K562 (cell line): Measurements from ENCODE around the gene COL1A1. TPM values are rescaled to one million over a fixed set of nuclear protein-coding genes. Genes with fewer than 3 reads are reported as not detected.

Experiments
- PPARD ChIP-seq: fragments of 250-450 bp; sonication (Bioruptor Pico); IDR thresholded peaks from 2 replicates; pipeline ENCODE4 v1.8.0; 2022; ENCODE audit warnings: inconsistent platforms, mild to moderate bottlenecking, moderate library complexity
- SAP30 ChIP-seq: fragments of 200-600 bp; sonication (generic); IDR thresholded peaks from 2 replicates; pipeline ENCODE4 v1.6.1; 2012; ENCODE audit warnings: borderline replicate concordance, low read depth, mild to moderate bottlenecking, moderate library complexity, low read length, control low read depth, inconsistent platforms; ENCODE audit not compliant: insufficient read depth, poor library complexity, severe bottlenecking
- SMAD4 ChIP-seq: fragments of 250-450 bp; sonication (Bioruptor Pico); conservative IDR thresholded peaks from 2 replicates; pipeline ENCODE4 v1.8.0; 2021; ENCODE audit warnings: inconsistent platforms, mild to moderate bottlenecking, moderate library complexity
- polyA plus RNA-seq, 8 experiments: library from polyadenylated mRNA; depleted of rRNA in 4 of 8; stranded (reverse) in 5 of 8; unstranded in 3 of 8; fragments of >200 nt; fragmentation: Nextera tagmentation in 2 of 8; fragmentation: Illumina TruSeq in 1 of 8; extraction: Ambion mirVana in 2 of 8; extraction: Trizol in 1 of 8; gene quantifications; 2 replicates each; pipeline versions ENCODE4 v1.2.1 to v1.2.3, GENCODE V29; 2011 to 2014; ENCODE audit warnings: inconsistent platforms in 1 of 8, missing spikeins in 1 of 8
- total RNA-seq, 7 experiments: library from RNA; depleted of rRNA in 6 of 7; stranded (reverse); fragments of >200 nt in 6 of 7; fragmentation: Illumina TruSeq in 2 of 7; extraction: Trizol in 2 of 7; gene quantifications; 2 replicates each; pipeline versions ENCODE4 v1.2.1 to v1.2.3, GENCODE V29; 2011 to 2021; ENCODE audit warnings: low replicate concordance in 1 of 7
- TF ChIP-seq, protein P1 (sequence below): fragments of 450-650 bp; IDR thresholded peaks from 2 replicates; pipeline ENCODE4 v1.6.1; 2016; ENCODE audit warnings: mild to moderate bottlenecking, moderate library complexity
- TF ChIP-seq, protein P2 (sequence below): sonication (generic); formaldehyde crosslinking; IDR thresholded peaks from 2 replicates; pipeline ENCODE4 v1.8.1; 2023; ENCODE audit warnings: mild to moderate bottlenecking, missing genetic modification reagents
- TF ChIP-seq, protein P3 (sequence below): IDR thresholded peaks from 2 replicates; pipeline ENCODE4 v1.6.1; 2011; ENCODE audit warnings: borderline replicate concordance, low read depth, mild to moderate bottlenecking, moderate library complexity, low read length; ENCODE audit not compliant: insufficient read depth, poor library complexity, severe bottlenecking

Gene COL1A1
- total and polyA plus RNA-seq, 9 of the 15 experiments (the other 6 are each of a cell fraction or from before 2014, with no cell fraction given), result 0.04 to 3.4 (median 0.18) TPM

DNA sequence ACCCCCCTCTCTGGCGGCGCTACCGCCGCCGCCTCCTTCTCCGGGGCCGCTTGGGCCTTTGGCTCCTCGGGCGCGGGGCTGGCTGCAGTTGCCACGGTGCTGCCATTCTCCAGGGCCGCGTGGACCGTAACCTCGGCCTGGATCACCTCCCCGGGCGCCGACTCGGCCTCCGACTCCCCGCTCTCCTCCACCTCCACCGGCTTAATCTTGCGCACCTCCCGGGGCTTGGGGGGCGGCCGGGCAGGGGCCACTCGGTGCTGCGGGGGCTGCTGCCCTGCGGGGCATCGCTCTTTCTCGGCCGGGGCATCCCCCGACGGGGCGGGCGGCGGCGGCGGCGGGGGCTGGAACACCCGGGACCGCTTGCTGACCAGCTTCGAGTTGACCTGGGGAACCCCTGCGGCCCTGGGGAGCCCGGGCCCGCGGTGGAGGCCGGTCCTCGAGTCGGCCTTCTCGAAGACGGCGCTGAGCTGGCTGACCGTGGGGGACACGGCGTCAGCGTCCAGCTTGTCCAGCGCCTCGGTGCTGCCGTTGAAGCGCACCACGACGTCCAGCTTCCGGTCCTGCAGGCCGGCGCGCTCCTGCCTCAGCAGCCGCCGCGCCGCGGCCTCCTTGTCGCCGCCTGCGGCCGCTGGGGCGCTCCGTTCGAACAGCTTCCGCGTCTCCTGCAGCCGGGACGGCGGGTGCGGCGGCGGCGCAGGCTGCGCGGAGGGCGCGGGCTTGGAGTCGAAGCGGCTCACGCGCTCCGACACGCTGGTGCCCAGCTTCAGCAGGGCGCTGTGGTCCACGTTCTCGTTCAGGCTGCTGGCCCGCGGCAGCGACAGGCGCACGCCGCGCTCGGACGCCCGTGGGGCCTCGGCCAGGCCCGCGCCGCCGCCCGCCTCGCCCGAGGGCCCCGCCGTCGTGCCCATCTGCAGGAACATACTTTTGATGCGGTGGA, 51.7 kb downstream of the COL1A1 start (continued):
- TF ChIP-seq, protein P1, sequence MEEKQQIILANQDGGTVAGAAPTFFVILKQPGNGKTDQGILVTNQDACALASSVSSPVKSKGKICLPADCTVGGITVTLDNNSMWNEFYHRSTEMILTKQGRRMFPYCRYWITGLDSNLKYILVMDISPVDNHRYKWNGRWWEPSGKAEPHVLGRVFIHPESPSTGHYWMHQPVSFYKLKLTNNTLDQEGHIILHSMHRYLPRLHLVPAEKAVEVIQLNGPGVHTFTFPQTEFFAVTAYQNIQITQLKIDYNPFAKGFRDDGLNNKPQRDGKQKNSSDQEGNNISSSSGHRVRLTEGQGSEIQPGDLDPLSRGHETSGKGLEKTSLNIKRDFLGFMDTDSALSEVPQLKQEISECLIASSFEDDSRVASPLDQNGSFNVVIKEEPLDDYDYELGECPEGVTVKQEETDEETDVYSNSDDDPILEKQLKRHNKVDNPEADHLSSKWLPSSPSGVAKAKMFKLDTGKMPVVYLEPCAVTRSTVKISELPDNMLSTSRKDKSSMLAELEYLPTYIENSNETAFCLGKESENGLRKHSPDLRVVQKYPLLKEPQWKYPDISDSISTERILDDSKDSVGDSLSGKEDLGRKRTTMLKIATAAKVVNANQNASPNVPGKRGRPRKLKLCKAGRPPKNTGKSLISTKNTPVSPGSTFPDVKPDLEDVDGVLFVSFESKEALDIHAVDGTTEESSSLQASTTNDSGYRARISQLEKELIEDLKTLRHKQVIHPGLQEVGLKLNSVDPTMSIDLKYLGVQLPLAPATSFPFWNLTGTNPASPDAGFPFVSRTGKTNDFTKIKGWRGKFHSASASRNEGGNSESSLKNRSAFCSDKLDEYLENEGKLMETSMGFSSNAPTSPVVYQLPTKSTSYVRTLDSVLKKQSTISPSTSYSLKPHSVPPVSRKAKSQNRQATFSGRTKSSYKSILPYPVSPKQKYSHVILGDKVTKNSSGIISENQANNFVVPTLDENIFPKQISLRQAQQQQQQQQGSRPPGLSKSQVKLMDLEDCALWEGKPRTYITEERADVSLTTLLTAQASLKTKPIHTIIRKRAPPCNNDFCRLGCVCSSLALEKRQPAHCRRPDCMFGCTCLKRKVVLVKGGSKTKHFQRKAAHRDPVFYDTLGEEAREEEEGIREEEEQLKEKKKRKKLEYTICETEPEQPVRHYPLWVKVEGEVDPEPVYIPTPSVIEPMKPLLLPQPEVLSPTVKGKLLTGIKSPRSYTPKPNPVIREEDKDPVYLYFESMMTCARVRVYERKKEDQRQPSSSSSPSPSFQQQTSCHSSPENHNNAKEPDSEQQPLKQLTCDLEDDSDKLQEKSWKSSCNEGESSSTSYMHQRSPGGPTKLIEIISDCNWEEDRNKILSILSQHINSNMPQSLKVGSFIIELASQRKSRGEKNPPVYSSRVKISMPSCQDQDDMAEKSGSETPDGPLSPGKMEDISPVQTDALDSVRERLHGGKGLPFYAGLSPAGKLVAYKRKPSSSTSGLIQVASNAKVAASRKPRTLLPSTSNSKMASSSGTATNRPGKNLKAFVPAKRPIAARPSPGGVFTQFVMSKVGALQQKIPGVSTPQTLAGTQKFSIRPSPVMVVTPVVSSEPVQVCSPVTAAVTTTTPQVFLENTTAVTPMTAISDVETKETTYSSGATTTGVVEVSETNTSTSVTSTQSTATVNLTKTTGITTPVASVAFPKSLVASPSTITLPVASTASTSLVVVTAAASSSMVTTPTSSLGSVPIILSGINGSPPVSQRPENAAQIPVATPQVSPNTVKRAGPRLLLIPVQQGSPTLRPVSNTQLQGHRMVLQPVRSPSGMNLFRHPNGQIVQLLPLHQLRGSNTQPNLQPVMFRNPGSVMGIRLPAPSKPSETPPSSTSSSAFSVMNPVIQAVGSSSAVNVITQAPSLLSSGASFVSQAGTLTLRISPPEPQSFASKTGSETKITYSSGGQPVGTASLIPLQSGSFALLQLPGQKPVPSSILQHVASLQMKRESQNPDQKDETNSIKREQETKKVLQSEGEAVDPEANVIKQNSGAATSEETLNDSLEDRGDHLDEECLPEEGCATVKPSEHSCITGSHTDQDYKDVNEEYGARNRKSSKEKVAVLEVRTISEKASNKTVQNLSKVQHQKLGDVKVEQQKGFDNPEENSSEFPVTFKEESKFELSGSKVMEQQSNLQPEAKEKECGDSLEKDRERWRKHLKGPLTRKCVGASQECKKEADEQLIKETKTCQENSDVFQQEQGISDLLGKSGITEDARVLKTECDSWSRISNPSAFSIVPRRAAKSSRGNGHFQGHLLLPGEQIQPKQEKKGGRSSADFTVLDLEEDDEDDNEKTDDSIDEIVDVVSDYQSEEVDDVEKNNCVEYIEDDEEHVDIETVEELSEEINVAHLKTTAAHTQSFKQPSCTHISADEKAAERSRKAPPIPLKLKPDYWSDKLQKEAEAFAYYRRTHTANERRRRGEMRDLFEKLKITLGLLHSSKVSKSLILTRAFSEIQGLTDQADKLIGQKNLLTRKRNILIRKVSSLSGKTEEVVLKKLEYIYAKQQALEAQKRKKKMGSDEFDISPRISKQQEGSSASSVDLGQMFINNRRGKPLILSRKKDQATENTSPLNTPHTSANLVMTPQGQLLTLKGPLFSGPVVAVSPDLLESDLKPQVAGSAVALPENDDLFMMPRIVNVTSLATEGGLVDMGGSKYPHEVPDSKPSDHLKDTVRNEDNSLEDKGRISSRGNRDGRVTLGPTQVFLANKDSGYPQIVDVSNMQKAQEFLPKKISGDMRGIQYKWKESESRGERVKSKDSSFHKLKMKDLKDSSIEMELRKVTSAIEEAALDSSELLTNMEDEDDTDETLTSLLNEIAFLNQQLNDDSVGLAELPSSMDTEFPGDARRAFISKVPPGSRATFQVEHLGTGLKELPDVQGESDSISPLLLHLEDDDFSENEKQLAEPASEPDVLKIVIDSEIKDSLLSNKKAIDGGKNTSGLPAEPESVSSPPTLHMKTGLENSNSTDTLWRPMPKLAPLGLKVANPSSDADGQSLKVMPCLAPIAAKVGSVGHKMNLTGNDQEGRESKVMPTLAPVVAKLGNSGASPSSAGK, result peak; percentile 23; the same call in 1 of the 2 replicates
- TF ChIP-seq SAP30, result peak; percentile 58
- no peak for TF ChIP-seq PPARD (CRISPR knock-in tag)
- TF ChIP-seq, protein P2, sequence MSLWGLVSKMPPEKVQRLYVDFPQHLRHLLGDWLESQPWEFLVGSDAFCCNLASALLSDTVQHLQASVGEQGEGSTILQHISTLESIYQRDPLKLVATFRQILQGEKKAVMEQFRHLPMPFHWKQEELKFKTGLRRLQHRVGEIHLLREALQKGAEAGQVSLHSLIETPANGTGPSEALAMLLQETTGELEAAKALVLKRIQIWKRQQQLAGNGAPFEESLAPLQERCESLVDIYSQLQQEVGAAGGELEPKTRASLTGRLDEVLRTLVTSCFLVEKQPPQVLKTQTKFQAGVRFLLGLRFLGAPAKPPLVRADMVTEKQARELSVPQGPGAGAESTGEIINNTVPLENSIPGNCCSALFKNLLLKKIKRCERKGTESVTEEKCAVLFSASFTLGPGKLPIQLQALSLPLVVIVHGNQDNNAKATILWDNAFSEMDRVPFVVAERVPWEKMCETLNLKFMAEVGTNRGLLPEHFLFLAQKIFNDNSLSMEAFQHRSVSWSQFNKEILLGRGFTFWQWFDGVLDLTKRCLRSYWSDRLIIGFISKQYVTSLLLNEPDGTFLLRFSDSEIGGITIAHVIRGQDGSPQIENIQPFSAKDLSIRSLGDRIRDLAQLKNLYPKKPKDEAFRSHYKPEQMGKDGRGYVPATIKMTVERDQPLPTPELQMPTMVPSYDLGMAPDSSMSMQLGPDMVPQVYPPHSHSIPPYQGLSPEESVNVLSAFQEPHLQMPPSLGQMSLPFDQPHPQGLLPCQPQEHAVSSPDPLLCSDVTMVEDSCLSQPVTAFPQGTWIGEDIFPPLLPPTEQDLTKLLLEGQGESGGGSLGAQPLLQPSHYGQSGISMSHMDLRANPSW (CRISPR knock-in tag), result no peak
- TF ChIP-seq, protein P3, sequence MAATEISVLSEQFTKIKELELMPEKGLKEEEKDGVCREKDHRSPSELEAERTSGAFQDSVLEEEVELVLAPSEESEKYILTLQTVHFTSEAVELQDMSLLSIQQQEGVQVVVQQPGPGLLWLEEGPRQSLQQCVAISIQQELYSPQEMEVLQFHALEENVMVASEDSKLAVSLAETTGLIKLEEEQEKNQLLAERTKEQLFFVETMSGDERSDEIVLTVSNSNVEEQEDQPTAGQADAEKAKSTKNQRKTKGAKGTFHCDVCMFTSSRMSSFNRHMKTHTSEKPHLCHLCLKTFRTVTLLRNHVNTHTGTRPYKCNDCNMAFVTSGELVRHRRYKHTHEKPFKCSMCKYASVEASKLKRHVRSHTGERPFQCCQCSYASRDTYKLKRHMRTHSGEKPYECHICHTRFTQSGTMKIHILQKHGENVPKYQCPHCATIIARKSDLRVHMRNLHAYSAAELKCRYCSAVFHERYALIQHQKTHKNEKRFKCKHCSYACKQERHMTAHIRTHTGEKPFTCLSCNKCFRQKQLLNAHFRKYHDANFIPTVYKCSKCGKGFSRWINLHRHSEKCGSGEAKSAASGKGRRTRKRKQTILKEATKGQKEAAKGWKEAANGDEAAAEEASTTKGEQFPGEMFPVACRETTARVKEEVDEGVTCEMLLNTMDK, result peak; percentile 86
- 0 out of 2 replicates have a peak, but pooled peaks have one; percentile 54 for TF ChIP-seq SMAD4 (CRISPR knock-in tag)
